GM08714 (cell line): ENCODE results near the gene TOMT.
"Not testable (repeated sequence)": the region's sequence is repeated elsewhere in the genome, so short reads cannot be mapped to it uniquely, and the experiment has no call there.

Experiments used
- H3K4me3 ChIP-seq: fragments of 200-500 bp; sonication (Bioruptor generic); 2 replicates; pipeline ENCODE4 v1.5.1; 2014; ENCODE audit warnings: mild to moderate bottlenecking, low read length, inconsistent platforms
- ZNF274 ChIP-seq: IDR thresholded peaks from 2 replicates; pipeline ENCODE4 v1.6.1; 2012; ENCODE audit warnings: mild to moderate bottlenecking, low read depth, low read length

Gene TOMT

GRCh38 chr11:72129381-72129780 lies 23.7 kb downstream of the TOMT start:
- H3K4me3 ChIP-seq, result no peak overlapping the region
- TF ChIP-seq ZNF274, result no peak

GRCh38 chr11:72132646-72133045 lies 26.9 kb downstream of the TOMT start:
- H3K4me3 ChIP-seq, result no peak overlapping the region
- TF ChIP-seq ZNF274, result no peak

GRCh38 chr11:72135473-72135872 lies 29.7 kb downstream of the TOMT start, which contains the start of gene FOLR3:
Gene FOLR3, plus strand, starts transcription at chr11:72135725. Its CDS starts 228 bp downstream, at chr11:72135953.
- not testable (repeated sequence) for H3K4me3 ChIP-seq

GRCh38 chr11:72135891-72136683 lies 30.4 kb downstream of the TOMT start:
- no peak overlapping the region for H3K4me3 ChIP-seq
- TF ChIP-seq ZNF274, result no peak

- no peak overlapping the region for H3K4me3 ChIP-seq
- no peak for TF ChIP-seq ZNF274
Observed at GRCh38 chr11:72136684-72137262, 31.0 kb downstream of the TOMT start.

- no peak overlapping the region for H3K4me3 ChIP-seq
- TF ChIP-seq ZNF274, result no peak
Observed at GRCh38 chr11:72138821-72139390, 33.2 kb downstream of the TOMT start.

GRCh38 chr11:72139500-72139899 lies 33.8 kb downstream of the TOMT start:
- TF ChIP-seq ZNF274, result no peak

GRCh38 chr11:72140661-72141060 lies 34.9 kb downstream of the TOMT start:
- H3K4me3 ChIP-seq, result no peak overlapping the region
- no peak for TF ChIP-seq ZNF274

More at GRCh38 chr11:72139500-72139899, 33.8 kb downstream of the TOMT start:
- H3K4me3 ChIP-seq, result no peak overlapping the region

- H3K4me3 ChIP-seq, result no peak overlapping the region
- no peak for TF ChIP-seq ZNF274
Observed at GRCh38 chr11:72141066-72141465, 35.3 kb downstream of the TOMT start.

GRCh38 chr11:72142086-72142485 lies 36.4 kb downstream of the TOMT start:
- H3K4me3 ChIP-seq, result not testable (repeated sequence)

- not testable (repeated sequence) for H3K4me3 ChIP-seq
Observed at GRCh38 chr11:72142543-72142942, 36.8 kb downstream of the TOMT start.

- no peak for TF ChIP-seq ZNF274
- H3K4me3 ChIP-seq, result no peak overlapping the region
Observed at GRCh38 chr11:72144807-72145565, 39.3 kb downstream of the TOMT start.

- no peak for TF ChIP-seq ZNF274
- H3K4me3 ChIP-seq, result no peak overlapping the region
Observed at GRCh38 chr11:72146625-72147024, 40.9 kb downstream of the TOMT start.

GRCh38 chr11:72150882-72151281 lies 45.2 kb downstream of the TOMT start:
- no peak overlapping the region for H3K4me3 ChIP-seq
- TF ChIP-seq ZNF274, result no peak

- not testable (repeated sequence) for H3K4me3 ChIP-seq
Observed at GRCh38 chr11:72153874-72154273, 48.1 kb downstream of the TOMT start.

- H3K4me3 ChIP-seq, result no peak overlapping the region
- TF ChIP-seq ZNF274, result no peak
Observed at GRCh38 chr11:72154816-72155215, 49.1 kb downstream of the TOMT start.
